CD4-positive, alpha-beta T cell (primary cell): ENCODE results near the gene GSC. TPM values are rescaled to one million over a fixed set of nuclear protein-coding genes. Genes with fewer than 3 reads are reported as not detected.

Experiments
- ATAC-seq: fragments of 200-7000 bp; cut with Tn5 transposase; one replicate; pipeline ENCODE4 v1.10.0; 2022; ENCODE audit warnings: mild to moderate bottlenecking; ENCODE audit not compliant: poor library complexity
- CTCF ChIA-PET: fragments of 350-600 bp; sonication (Branson Sonifier 250); formaldehyde crosslinking; loops from one replicate; lab custom pipeline; 2021; ENCODE audit warnings: antibody characterized with exemption, inconsistent platforms; lab: Charles Lee
- POLR2A ChIA-PET: fragments of 350-600 bp; sonication (Branson Sonifier 250); formaldehyde crosslinking; loops from one replicate; lab custom pipeline; 2021; ENCODE audit warnings: antibody characterized with exemption, inconsistent platforms; lab: Charles Lee
- DNase-seq, 14 experiments: peaks; one replicate each; pipeline ENCODE4 v3.0.0-alpha.2; 2013 to 2020; ENCODE audit warnings: mixed read lengths in 2 of 14
- H3K27ac ChIP-seq, 2 donors: one replicate each; pipeline versions ENCODE4 v1.5.1 to v1.7.0; 2013; ENCODE audit warnings: low read length in 2 of 2, low read depth in 1 of 2, mild to moderate bottlenecking in 1 of 2
- H3K27me3 ChIP-seq, 2 experiments: 1 replicate in 1 of 2; 2 replicates in 1 of 2; pipeline versions ENCODE4 v1.6.1 to v1.7.0; 2013; ENCODE audit warnings: low read length in 2 of 2, control low read depth in 1 of 2, mild to moderate bottlenecking in 1 of 2, moderate library complexity in 1 of 2; ENCODE audit not compliant: insufficient read depth in 2 of 2, control insufficient read depth in 1 of 2
- H3K36me3 ChIP-seq: one replicate; pipeline ENCODE4 v1.6.1; 2013; ENCODE audit warnings: low read length, control low read depth; ENCODE audit not compliant: insufficient read depth
- H3K4me1 ChIP-seq: one replicate; pipeline ENCODE4 v1.6.1; 2013; ENCODE audit warnings: low read length, control low read depth; ENCODE audit not compliant: insufficient read depth
- H3K4me3 ChIP-seq: one replicate; pipeline ENCODE4 v1.5.1; 2013; ENCODE audit warnings: mild to moderate bottlenecking, low read length, moderate library complexity
- H3K9me3 ChIP-seq, 2 experiments: 1 replicate in 1 of 2; 2 replicates in 1 of 2; pipeline versions ENCODE4 v1.6.1 to v1.7.0; 2013; ENCODE audit warnings: low read length in 2 of 2, mild to moderate bottlenecking in 2 of 2, control low read depth in 1 of 2, moderate library complexity in 1 of 2; ENCODE audit not compliant: control insufficient read depth in 1 of 2, insufficient read depth in 1 of 2
- H3K27ac Mint-ChIP-seq: one replicate; pipeline ENCODE4 v1.8.0; 2020; ENCODE audit warnings: mixed read lengths
- H3K27me3 Mint-ChIP-seq: one replicate; pipeline ENCODE4 v1.8.0; 2021; ENCODE audit warnings: mixed read lengths
- H3K36me3 Mint-ChIP-seq: one replicate; pipeline ENCODE4 v1.8.0; 2021; ENCODE audit warnings: low read depth, mixed read lengths
- H3K4me1 Mint-ChIP-seq: one replicate; pipeline ENCODE4 v1.8.0; 2021; ENCODE audit warnings: low read depth, mixed read lengths
- H3K4me3 Mint-ChIP-seq: one replicate; pipeline ENCODE4 v1.8.0; 2020; ENCODE audit warnings: mild to moderate bottlenecking, mixed read lengths
- H3K9me3 Mint-ChIP-seq: one replicate; pipeline ENCODE4 v1.8.0; 2020; ENCODE audit warnings: mixed read lengths
- intact Hi-C, 2 experiments: fragments of 100-400 bp; cut with DNase I in 1 of 2; cut with micrococcal nuclease in 1 of 2; formaldehyde crosslinking; loops; one replicate each; pipeline versions ENCODE4 v1.15.1 to v1.9.0; 2023 to 2025; cut with DNase I, micrococcal nuclease
- total RNA-seq, 174 experiments: library from RNA in 2 of 174; stranded (reverse) in 2 of 174; gene quantifications; one replicate each; pipeline ENCODE4 v1.2.3 and lab custom pipeline; 2021 to 2026
- TF ChIP-seq, protein P1 (sequence below): fragments of 200-600 bp; IDR thresholded peaks from one replicate; pipeline ENCODE4 v1.8.0; 2022; ENCODE audit warnings: antibody characterized with exemption, mild to moderate bottlenecking

GSC gene
- total RNA-seq, 2 experiments from 2014 or later: not detected

DNA sequence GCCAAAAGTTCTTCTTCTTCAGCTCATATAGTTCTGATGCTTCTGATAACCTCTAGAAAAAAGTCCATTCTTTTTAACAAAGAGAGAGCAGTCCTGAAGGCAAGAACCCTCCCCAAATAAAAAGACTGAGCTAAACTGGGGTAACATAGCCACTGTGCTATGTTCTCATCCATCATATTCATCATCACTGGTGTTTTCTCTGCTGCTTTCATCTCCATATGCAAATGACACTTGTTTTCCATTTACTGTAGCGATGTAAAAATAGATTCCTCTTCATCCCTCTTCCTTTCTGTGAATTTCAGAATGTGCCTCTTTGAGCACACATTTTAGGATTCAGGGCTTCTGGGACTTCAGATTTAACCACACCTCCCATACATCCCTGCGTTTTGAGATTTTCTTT, 44.9 kb downstream of the GSC start:
- Mint-ChIP-seq H3K27me3 (peaks cover 22% of the 10 kb centered on the region), H3K36me3 (no peaks in the 10 kb centered on the region), H3K27ac (no peak overlapping the region), H3K4me1 (no peaks in the 10 kb centered on the region), H3K4me3 (no peak overlapping the region), H3K9me3 (no peaks in the 10 kb centered on the region)
- ChIA-PET CTCF (no interaction called here), POLR2A (no interaction called here)
- Histone ChIP-seq H3K27ac (no peak overlapping the region), H3K9me3 (no peaks in the 10 kb centered on the region), H3K27me3 (peaks cover 0 to 4% of the 10 kb centered on the region in 2 experiments), H3K4me1 (no peaks in the 10 kb centered on the region), H3K36me3 (no peaks in the 10 kb centered on the region), H3K4me3 (no peak overlapping the region)
- DNase-seq: no peak
- TF ChIP-seq, protein P1, sequence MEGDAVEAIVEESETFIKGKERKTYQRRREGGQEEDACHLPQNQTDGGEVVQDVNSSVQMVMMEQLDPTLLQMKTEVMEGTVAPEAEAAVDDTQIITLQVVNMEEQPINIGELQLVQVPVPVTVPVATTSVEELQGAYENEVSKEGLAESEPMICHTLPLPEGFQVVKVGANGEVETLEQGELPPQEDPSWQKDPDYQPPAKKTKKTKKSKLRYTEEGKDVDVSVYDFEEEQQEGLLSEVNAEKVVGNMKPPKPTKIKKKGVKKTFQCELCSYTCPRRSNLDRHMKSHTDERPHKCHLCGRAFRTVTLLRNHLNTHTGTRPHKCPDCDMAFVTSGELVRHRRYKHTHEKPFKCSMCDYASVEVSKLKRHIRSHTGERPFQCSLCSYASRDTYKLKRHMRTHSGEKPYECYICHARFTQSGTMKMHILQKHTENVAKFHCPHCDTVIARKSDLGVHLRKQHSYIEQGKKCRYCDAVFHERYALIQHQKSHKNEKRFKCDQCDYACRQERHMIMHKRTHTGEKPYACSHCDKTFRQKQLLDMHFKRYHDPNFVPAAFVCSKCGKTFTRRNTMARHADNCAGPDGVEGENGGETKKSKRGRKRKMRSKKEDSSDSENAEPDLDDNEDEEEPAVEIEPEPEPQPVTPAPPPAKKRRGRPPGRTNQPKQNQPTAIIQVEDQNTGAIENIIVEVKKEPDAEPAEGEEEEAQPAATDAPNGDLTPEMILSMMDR: no peak
- intact Hi-C loops: no loop called here
- no peak for ATAC-seq

DNA sequence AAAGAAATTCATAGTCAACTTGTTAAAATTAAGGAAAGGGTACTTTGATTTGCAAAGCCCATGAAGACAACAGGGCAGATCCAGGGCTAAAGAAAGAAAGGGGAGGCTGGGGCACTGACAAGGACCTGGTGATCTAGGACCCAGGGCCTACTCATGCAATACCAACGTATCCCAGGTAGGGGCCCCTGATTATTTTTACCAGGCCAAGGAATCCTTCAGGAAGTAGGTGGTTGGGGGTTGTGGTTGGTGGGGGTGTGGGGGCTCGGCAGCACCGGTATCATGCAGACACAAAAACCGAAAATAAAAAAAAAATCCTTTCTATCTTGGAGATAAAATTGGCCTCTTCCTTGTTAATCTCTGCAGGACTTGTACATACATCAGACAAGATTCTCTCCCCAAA, 47.5 kb downstream of the GSC start:
- Histone ChIP-seq H3K9me3 (no peaks in the 10 kb centered on the region), H3K36me3 (no peaks in the 10 kb centered on the region), H3K4me3 (no peak overlapping the region), H3K27ac (no peak overlapping the region), H3K4me1 (no peaks in the 10 kb centered on the region), H3K27me3 (peaks cover 0 to 4% of the 10 kb centered on the region in 2 experiments)
- DNase-seq (no peak), ATAC-seq (no peak)
- intact Hi-C loops: no loop called here
- TF ChIP-seq, protein P1: no peak
- ChIA-PET POLR2A (no interaction called here), CTCF (no interaction called here)
- H3K36me3 Mint-ChIP-seq: no peaks in the 10 kb centered on the region
- H3K27me3 Mint-ChIP-seq: peaks cover 21% of the 10 kb centered on the region
- no peaks in the 10 kb centered on the region for H3K4me1 Mint-ChIP-seq
- H3K27ac Mint-ChIP-seq: no peak overlapping the region
- no peak overlapping the region for H3K4me3 Mint-ChIP-seq
- H3K9me3 Mint-ChIP-seq: no peaks in the 10 kb centered on the region

Other genes starting within 250 kb of the GSC start
- not detected for gene SERPINA4, start 208.7 kb downstream of the GSC start, total RNA-seq
- not detected for gene SERPINA5, start 188.7 kb downstream of the GSC start, total RNA-seq
- not detected for gene SERPINA3, start 157.7 kb downstream of the GSC start, total RNA-seq